GM18511 (cell line): ENCODE results near the gene GSTM3.
A peak's percentile ranks its signal among the peaks of the same experiment; 100 is the strongest.
"Not testable (repeated sequence)": the region's sequence is repeated elsewhere in the genome, so short reads cannot be mapped to it uniquely, and the experiment has no call there.

Experiments
- ATAC-seq: cut with Tn5 transposase; IDR thresholded peaks from one replicate; pipeline ENCODE4 v1.9.1; 2021; ENCODE audit warnings: mild to moderate bottlenecking, moderate library complexity; ENCODE audit not compliant: unreplicated experiment

Gene GSTM3

GRCh38 chr1:109732390-109732881, 8.4 kb downstream of the GSTM3 start:
- ATAC-seq: no peak

GRCh38 chr1:109730666-109731065, 10.2 kb downstream of the GSTM3 start:
- no peak for ATAC-seq

DNA sequence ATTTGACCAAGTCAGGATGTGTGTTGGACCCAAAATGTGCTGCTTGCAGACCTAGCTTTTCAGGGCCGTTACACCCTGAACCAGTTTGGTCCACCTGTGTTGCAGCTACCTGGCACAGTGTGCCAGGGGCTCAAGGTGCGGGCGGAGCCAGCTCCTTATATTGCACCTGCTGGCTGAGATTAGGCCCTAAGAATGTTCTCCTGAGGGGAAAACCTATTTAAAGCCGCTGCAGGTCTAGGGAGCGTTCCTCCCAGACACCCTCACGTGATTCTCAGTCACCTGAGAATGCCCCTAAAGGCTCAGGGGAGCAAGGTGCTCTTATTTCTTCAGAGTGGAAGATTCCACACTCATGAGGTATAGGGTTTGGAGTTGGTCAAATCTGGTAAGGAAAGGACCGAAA, 12.0 kb downstream of the GSTM3 start:
- ATAC-seq: no peak

DNA sequence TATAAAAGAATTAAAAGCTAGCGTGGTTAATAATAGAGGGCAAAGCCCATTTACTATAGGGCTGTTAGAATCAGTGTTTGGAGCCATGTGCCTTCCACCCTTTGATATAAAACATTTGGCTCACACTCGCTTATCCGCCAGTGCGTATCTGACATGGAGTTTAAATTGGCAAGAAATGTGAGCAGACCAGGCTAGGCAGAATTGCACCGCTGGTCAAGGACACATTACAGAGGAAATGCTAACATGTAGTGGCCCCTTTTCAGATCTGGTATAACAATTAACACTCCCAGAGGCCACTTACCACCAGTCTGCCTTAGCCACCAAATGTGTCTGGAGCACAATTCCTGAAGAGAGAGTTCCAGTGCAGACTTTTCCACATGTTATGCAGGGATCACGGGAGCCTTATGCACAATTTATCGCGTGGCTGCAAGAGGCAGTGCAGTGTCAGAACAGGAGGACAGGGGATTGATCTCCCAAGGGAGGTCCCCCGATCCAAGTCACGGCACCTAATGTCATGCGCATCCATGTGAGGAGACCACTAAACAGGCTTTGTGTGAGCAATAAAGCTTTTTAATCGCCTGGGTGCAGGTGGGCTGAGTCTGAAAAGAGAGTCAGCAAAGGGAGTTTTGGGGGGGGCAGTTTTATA, 14.0 kb downstream of the GSTM3 start:
- no peak for ATAC-seq

- no peak for ATAC-seq
Observed at GRCh38 chr1:109726007-109726406, 14.8 kb downstream of the GSTM3 start.

DNA sequence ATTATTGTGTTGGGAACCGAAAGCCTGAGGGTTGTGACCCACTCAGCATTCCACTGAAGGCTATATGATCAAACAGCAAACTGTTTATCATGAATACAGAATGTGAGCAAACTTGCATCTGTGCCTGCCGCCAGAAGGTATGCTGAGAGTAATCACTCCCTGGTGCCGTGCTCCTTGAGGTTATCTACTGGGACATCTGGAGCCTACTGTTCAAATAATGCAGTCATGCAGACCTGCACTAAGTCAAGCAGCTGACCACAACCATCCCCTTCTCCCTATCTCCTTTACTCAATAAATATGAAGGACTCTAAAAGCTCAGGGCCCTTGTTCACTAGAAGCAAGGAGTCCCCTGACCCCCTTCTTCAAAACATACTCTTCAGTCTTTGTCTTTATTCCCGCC, 15.3 kb downstream of the GSTM3 start:
- ATAC-seq: no peak

- no peak for ATAC-seq
Observed at GRCh38 chr1:109724933-109725332, 15.9 kb downstream of the GSTM3 start.

- no peak for ATAC-seq
Observed at GRCh38 chr1:109722908-109723691, 17.7 kb downstream of the GSTM3 start.

DNA sequence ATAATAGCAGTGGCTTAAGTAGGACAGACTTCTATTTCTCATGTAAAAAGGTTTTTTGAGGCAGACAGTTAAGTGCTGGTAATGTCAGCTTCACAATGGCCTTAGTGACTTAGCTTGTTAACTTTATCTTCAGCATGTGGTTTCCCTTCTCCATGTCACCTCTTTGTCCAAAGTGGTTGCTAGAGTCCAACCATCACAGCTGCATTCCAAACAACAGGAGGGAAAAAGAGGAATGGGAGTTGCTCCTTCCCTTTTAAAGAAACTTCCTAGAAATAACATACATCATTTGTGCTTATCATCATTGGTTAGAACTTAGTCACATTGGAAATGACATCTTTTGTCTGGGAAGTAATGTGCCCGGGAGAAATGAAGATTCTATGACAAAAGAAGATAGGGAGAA, 18.9 kb downstream of the GSTM3 start:
- no peak for ATAC-seq

GRCh38 chr1:109721042-109721441, 19.8 kb downstream of the GSTM3 start:
- ATAC-seq: no peak

- peak; percentile 59 for ATAC-seq
Observed at GRCh38 chr1:109719337-109719837, 21.5 kb downstream of the GSTM3 start.

GRCh38 chr1:109718495-109718894, 22.3 kb downstream of the GSTM3 start:
- no peak for ATAC-seq

- no peak for ATAC-seq
Observed at GRCh38 chr1:109717729-109718128, 23.1 kb downstream of the GSTM3 start.

DNA sequence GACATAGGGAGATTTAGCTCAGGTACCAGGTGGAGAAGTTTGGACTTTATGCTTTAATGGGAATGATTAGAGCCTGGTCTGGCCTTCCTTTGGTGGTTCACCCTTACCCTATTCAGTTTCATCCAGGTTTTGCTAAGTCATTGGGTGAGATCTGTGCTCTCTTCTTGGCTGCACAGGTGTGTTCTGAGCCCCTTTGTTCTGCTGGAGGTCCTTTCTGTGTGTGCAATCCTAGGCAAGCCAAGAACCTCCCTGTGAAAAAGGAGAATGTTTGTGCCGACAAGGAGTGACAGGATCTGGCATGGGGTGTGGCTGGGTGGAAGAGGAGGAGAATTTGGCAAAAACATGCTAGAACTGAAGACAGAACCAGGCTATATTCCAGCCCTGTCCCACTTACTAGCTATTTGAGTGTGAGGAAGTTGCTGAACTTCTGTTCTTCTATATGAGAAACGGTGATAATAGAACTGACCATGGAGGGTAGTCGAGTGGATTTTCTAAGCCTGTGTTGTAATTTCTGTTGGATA, 24.2 kb downstream of the GSTM3 start:
- no peak for ATAC-seq

- ATAC-seq: no peak
Observed at GRCh38 chr1:109716121-109716520, 24.7 kb downstream of the GSTM3 start.

DNA sequence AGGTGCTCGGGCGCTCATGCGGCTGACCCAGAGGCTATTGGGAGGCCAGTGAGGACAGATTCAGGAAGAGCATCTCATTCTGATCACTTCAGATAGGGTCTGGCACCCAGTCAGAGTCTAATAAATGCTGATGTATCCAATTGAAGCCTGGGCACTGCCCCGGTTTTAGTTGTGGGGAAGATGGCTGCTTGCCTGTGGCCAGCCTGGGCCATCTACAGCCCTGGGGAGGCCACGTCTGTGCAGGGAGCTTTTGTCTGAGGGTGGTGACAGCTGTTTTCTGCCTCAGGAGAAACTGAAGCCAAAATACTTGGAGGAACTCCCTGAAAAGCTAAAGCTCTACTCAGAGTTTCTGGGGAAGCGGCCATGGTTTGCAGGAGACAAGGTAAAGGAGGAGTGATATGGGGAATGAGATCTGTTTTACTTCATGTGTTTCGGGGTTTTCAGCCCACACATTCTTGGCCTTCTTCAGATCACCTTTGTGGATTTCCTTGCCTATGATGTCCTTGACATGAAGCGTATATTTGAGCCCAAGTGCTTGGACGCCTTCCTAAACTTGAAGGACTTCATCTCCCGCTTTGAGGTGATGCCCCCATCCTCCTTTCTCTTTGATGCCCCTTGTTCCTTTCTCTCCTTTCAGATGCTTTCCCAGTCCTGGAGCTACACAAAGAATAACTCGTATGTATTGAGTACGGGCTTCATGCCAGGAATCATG, 26.0 kb downstream of the GSTM3 start:
- ATAC-seq: no peak

GRCh38 chr1:109713636-109714035, 27.2 kb downstream of the GSTM3 start:
- ATAC-seq: no peak

DNA sequence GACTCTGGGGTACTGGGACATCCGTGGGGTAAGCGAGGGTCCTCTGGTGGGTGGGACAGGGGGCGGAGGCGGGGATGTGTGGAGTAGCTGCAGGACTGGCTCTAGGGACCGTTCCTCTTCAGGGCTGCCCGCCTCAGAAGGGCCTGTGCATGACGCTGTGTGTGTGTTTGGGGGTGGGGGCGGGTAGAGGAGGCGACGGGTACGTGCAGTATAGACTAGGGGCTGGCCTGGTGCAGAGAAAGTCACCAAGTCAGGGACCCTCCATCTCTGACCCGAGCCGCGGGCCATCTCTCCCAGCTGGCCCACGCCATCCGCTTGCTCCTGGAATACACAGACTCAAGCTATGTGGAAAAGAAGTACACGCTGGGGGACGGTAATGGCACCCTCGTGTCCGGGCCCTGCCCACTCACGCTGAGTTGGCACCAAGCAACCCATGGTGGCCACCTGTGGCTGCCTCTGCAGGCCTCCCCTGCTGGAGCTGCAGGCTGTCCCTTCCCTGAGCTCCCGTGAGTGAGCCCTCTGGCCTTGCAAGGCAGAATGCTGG, 28.4 kb downstream of the GSTM3 start:
- ATAC-seq: no peak

DNA sequence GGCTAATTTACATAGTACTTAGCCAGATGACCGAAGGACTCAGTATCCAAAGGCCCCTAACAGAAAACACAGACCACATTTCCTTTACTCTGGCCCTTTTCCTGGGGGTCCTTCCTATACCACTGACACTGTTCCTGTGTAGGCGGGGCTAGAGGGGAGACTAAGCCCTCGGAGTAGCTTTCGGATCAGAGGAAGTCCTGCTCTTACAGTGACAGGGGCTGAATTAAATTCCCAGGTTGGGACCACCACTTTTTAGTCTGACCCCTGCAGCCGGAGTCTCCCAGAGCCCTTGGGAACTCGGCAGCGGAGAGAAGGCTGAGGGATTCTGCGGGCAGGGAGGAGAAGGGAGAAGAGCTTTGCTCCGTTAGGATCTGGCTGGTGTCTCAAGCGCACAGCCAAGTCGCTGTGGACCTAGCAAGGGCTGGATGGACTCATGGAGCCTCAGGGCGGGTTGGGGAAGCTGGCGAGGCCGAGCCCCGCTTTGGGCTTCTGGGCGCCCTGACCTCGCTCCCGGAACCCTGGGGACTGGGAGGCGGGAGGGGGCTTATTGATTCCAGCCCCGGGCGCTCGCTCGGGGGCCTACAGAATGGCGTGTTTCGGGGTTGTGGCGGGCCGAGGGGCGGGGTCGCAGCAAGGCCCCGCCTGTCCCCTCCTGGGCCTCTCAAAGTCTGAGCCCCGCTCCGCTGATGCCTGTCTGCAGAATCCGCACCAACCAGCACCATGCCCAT, 29.1 kb downstream of the GSTM3 start, which contains the start of gene GSTM5:
TSS of gene GSTM5 (plus strand) at position 659 of the 728 bp plus-strand sequence. CDS start at position 721, 62 bp downstream.
- ATAC-seq: not testable (repeated sequence)

DNA sequence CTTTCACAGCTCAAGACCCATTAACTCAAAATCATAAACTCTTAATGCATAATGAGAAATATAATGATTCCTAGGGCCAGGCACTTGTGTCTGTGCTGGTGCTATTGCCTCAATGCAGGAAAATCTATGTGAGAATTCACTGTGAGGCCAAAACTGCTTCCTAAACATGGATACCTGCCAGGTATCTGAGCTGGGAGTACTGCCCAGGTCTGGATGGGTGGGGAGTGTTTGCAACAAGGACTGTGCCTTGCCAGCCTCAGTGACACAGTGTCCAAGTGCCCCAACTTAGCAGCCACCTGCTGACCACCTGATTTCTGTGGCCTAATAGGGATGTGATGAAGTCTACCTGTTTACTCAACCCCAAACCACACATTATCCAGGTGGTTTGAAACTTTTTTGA, 31.0 kb downstream of the GSTM3 start:
- not testable (repeated sequence) for ATAC-seq
